ENCODE measurements around the gene DCPS.

DCPS gene

GRCh38 chr11:126327281-126328000, 23.6 kb downstream of the DCPS start:
- H3K9me3 ChIP-seq: no peaks in the 10 kb centered on the region
- peaks cover 11% of the 10 kb centered on the region for H3K4me1 ChIP-seq
- no peaks in the 10 kb centered on the region for H3K36me3 ChIP-seq
- H3K27me3 ChIP-seq: no peaks in the 10 kb centered on the region
- H3K4me3 ChIP-seq (ENCODE audit: low read depth, low read length): no peak overlapping the region
- DNase-seq: no peak
- TF ChIP-seq CTCF (IDR thresholded peaks at IDR 0.05; ENCODE audit: low read depth, low read length): no peak

- no peaks in the 10 kb centered on the region for H3K9me3 ChIP-seq
- no peak for DNase-seq
- no peaks in the 10 kb centered on the region for H3K36me3 ChIP-seq
- peaks cover 13% of the 10 kb centered on the region for H3K4me1 ChIP-seq
- no peaks in the 10 kb centered on the region for H3K27me3 ChIP-seq
- no peak overlapping the region for H3K4me3 ChIP-seq (ENCODE audit: low read depth, low read length)
- TF ChIP-seq CTCF (IDR thresholded peaks at IDR 0.05; ENCODE audit: low read depth, low read length): no peak
These were observed 24.1 kb downstream of the DCPS start for GRCh38 chr11:126328001-126328390.

GRCh38 chr11:126328444-126328843, 24.6 kb downstream of the DCPS start:
- DNase-seq: no peak
- no peaks in the 10 kb centered on the region for H3K27me3 ChIP-seq
- H3K4me3 ChIP-seq (ENCODE audit: low read depth, low read length): no peak overlapping the region
- H3K4me1 ChIP-seq: peaks cover 17% of the 10 kb centered on the region
- H3K9me3 ChIP-seq: no peaks in the 10 kb centered on the region
- TF ChIP-seq CTCF (IDR thresholded peaks at IDR 0.05; ENCODE audit: low read depth, low read length): no peak
- no peaks in the 10 kb centered on the region for H3K36me3 ChIP-seq

GRCh38 chr11:126328938-126329643, 25.2 kb downstream of the DCPS start:
- no peaks in the 10 kb centered on the region for H3K36me3 ChIP-seq
- peaks cover 22% of the 10 kb centered on the region for H3K4me1 ChIP-seq
- H3K9me3 ChIP-seq: no peaks in the 10 kb centered on the region
- TF ChIP-seq CTCF (IDR thresholded peaks at IDR 0.05; ENCODE audit: low read depth, low read length): no peak
- no peak overlapping the region for H3K4me3 ChIP-seq (ENCODE audit: low read depth, low read length)
- no peak for DNase-seq
- no peaks in the 10 kb centered on the region for H3K27me3 ChIP-seq

- Histone ChIP-seq H3K36me3 (no peaks in the 10 kb centered on the region), H3K4me3 (ENCODE audit: low read depth, low read length) (no peak overlapping the region), H3K9me3 (no peaks in the 10 kb centered on the region), H3K27me3 (no peaks in the 10 kb centered on the region), H3K4me1 (peaks cover 27% of the 10 kb centered on the region)
- DNase-seq: no peak
- TF ChIP-seq CTCF (IDR thresholded peaks at IDR 0.05; ENCODE audit: low read depth, low read length): no peak
These were observed 25.9 kb downstream of the DCPS start for GRCh38 chr11:126329644-126330211.

- no peak for DNase-seq
- no peak overlapping the region for H3K4me3 ChIP-seq (ENCODE audit: low read depth, low read length)
- H3K9me3 ChIP-seq: no peaks in the 10 kb centered on the region
- H3K4me1 ChIP-seq: peaks cover 32% of the 10 kb centered on the region
- no peaks in the 10 kb centered on the region for H3K27me3 ChIP-seq
- no peaks in the 10 kb centered on the region for H3K36me3 ChIP-seq
- no peak for TF ChIP-seq CTCF (IDR thresholded peaks at IDR 0.05; ENCODE audit: low read depth, low read length)
These were observed 27.4 kb downstream of the DCPS start for GRCh38 chr11:126331286-126331685.

All from BE2C (cell line).